Measurements from ENCODE around the gene WDR81. TPM values are rescaled to one million over a fixed set of nuclear protein-coding genes. Genes with fewer than 3 reads are reported as not detected.
A peak's percentile ranks its signal among the peaks of the same experiment; 100 is the strongest.
"Not testable (repeated sequence)": the region's sequence is repeated elsewhere in the genome, so short reads cannot be mapped to it uniquely, and the experiment has no call there.

WDR81 gene
- total and polyA plus RNA-seq, 8 donors = 9.3 to 56.5 (median 13.6) TPM

- intact Hi-C loops (cut with DNase I; ENCODE audit: low total_unique reads) = no loop called here
- 25 to 36% (median 30%) methylated on average over 5 of the region's 5 CpGs for WGBS, 5 donors
- Histone ChIP-seq H3K9me3 (no peaks in the 10 kb centered on the region), H3K27ac (no peak overlapping the region), H3K36me3 (no peaks in the 10 kb centered on the region), H3K4me3 (no peak overlapping the region), H3K4me1 (no peaks in the 10 kb centered on the region), H3K27me3 (no peaks in the 10 kb centered on the region)
- no peak for TF ChIP-seq CTCF (IDR thresholded peaks at IDR 0.05)
- TF ChIP-seq POLR2AphosphoS5 (IDR thresholded peaks at IDR 0.05) = no peak
- no peak for TF ChIP-seq EP300 (IDR thresholded peaks at IDR 0.05)
- TF ChIP-seq POLR2A (IDR thresholded peaks at IDR 0.05) = no peak
- DNase-seq = no peak
Observed at GRCh38 chr17:1697681-1698080, 26.8 kb upstream of the WDR81 start.

- H3K27ac ChIP-seq; DNase-seq; H3K27me3 ChIP-seq; H3K9me3 ChIP-seq; H3K36me3 ChIP-seq; H3K4me1 ChIP-seq; intact Hi-C loops (cut with DNase I; ENCODE audit: low total_unique reads); H3K4me3 ChIP-seq: not testable (repeated sequence)
- WGBS, 5 donors = 79 to 91% (median 87%) methylated on average over 5 of the region's 5 CpGs
Observed at GRCh38 chr17:1699891-1700290, 24.6 kb upstream of the WDR81 start.

DNA sequence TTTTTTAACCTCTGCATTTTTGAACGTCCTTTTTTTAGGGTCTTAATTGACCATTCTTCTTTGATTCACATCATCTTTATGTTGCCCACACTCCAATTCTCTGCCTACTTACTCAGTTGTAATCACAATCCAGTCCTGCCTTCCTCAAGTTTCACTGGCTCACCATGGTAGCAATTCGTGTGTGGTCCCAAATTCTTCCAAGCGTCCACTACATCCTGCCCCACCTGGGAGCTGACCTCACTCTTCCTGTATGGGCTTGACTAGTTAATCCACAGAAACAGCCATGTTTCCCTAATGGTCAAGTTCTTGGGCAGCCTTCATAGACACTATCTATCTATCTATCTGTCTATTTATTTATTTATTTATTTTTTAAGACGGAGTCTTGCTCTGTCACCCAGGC is 21.4 kb upstream of the WDR81 start:
- TF ChIP-seq POLR2AphosphoS5 (IDR thresholded peaks at IDR 0.05) = no peak
- TF ChIP-seq POLR2A (IDR thresholded peaks at IDR 0.05) = no peak
- TF ChIP-seq EP300 (IDR thresholded peaks at IDR 0.05) = no peak
- no peak for TF ChIP-seq CTCF (IDR thresholded peaks at IDR 0.05)
- Histone ChIP-seq H3K9me3 (no peaks in the 10 kb centered on the region), H3K27me3 (no peaks in the 10 kb centered on the region), H3K36me3 (peaks cover 0 to 9% (median 4%) of the 10 kb centered on the region in 4 donors), H3K4me3 (no peak overlapping the region), H3K4me1 (no peaks in the 10 kb centered on the region), H3K27ac (no peak overlapping the region)
- DNase-seq = no peak
- WGBS, 5 donors = 52 to 62% (median 58%) methylated on average over 4 of the region's 4 CpGs
- intact Hi-C loops (cut with DNase I; ENCODE audit: low total_unique reads) = no loop called here

GRCh38 chr17:1705004-1705403 is 19.5 kb upstream of the WDR81 start:
- no peak for DNase-seq
- peaks cover 0 to 9% (median 4%) of the 10 kb centered on the region in 4 donors for H3K36me3 ChIP-seq
- WGBS, 5 donors = 77 to 86% (median 79%) methylated on average over 7 of the region's 7 CpGs
- no peak overlapping the region for H3K4me3 ChIP-seq
- H3K27me3 ChIP-seq = no peaks in the 10 kb centered on the region
- no peak overlapping the region for H3K27ac ChIP-seq
- H3K9me3 ChIP-seq = no peaks in the 10 kb centered on the region
- no peak for TF ChIP-seq EP300 (IDR thresholded peaks at IDR 0.05)
- TF ChIP-seq POLR2A (IDR thresholded peaks at IDR 0.05) = no peak
- no peak for TF ChIP-seq POLR2AphosphoS5 (IDR thresholded peaks at IDR 0.05)
- TF ChIP-seq CTCF (IDR thresholded peaks at IDR 0.05) = no peak
- intact Hi-C loops (cut with DNase I; ENCODE audit: low total_unique reads) = no loop called here
- H3K4me1 ChIP-seq = peaks cover 5 to 16% (median 8%) of the 10 kb centered on the region in 4 donors

DNA sequence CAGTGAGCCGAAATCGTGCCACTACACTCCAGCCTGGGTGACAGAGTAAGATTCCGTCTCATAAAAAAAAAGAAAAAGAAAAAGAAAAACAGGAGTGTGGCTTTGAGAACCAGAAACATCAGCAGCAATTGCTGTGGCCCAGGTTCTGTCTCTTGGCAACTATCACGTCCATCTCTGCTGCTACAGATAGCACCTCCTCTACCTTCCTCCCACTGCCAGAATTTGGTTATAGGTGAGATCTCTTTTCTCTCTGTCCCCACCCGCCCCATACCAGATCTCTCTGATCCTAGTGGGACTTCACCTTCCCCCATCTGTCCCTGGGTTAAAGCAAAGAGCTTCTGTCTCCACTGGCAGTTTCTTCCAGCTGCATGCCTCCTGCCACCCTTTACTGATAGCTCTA is 17.4 kb upstream of the WDR81 start:
- DNase-seq = peak in 1 of 2 donors; percentile 21
- intact Hi-C loops (cut with DNase I; ENCODE audit: low total_unique reads) = no loop called here
- no peak overlapping the region for H3K27ac ChIP-seq
- no peaks in the 10 kb centered on the region for H3K27me3 ChIP-seq
- 82 to 94% (median 85%) methylated on average over 5 of the region's 5 CpGs for WGBS, 5 donors
- H3K9me3 ChIP-seq = no peaks in the 10 kb centered on the region
- no peak for TF ChIP-seq EP300 (IDR thresholded peaks at IDR 0.05)
- no peak for TF ChIP-seq POLR2A (IDR thresholded peaks at IDR 0.05)
- H3K36me3 ChIP-seq = peaks cover under 1 to 16% (median 8%) of the 10 kb centered on the region in 4 donors
- no peak overlapping the region for H3K4me3 ChIP-seq
- H3K4me1 ChIP-seq = peaks cover 14 to 37% (median 20%) of the 10 kb centered on the region in 4 donors

- H3K9me3 ChIP-seq; H3K27me3 ChIP-seq; intact Hi-C loops (cut with DNase I; ENCODE audit: low total_unique reads); H3K4me3 ChIP-seq: not testable (repeated sequence)
- WGBS, 5 donors = 85 to 96% (median 94%) methylated on average over 10 of the region's 10 CpGs
- H3K4me1 ChIP-seq = peaks cover 32 to 55% (median 37%) of the 10 kb centered on the region in 4 donors
- peak in 1 of 2 donors; percentile 5 for DNase-seq
- peaks cover 18 to 34% (median 25%) of the 10 kb centered on the region in 4 donors for H3K36me3 ChIP-seq
- H3K27ac ChIP-seq = peak overlapping the region in 1 of 5 donors; percentile 89
Observed at GRCh38 chr17:1708791-1709346, 15.6 kb upstream of the WDR81 start.

Data from stomach (tissue), 9 donors.